Activated naive CD4-positive, alpha-beta T cell treated with anti-CD3 and anti-CD28 coated beads, Interleukin-2, amount 50 U/mL, for 72 hours (primary cell): ENCODE data around the gene HSF2BP. TPM values are rescaled to one million over a fixed set of nuclear protein-coding genes. Genes with fewer than 3 reads are reported as not detected.
"Not testable (repeated sequence)": the region's sequence is repeated elsewhere in the genome, so short reads cannot be mapped to it uniquely, and the experiment has no call there.

Experiments
- ATAC-seq, 2 donors: fragments of 150-1000 bp; cut with Tn5 transposase; 2 replicates each; pipeline ENCODE4 v1.10.0; 2021; ENCODE audit warnings: mild to moderate bottlenecking in 2 of 2, moderate library complexity in 2 of 2
- DNase-seq, 2 donors: peaks; one replicate each; pipeline ENCODE4 v3.0.0; 2021 to 2022; ENCODE audit warnings: low spot score in 2 of 2
- H3K27ac Mint-ChIP-seq, 2 donors: one replicate each; pipeline ENCODE4 v1.8.0; 2022; ENCODE audit warnings: mild to moderate bottlenecking in 2 of 2, mixed read lengths in 2 of 2
- H3K36me3 Mint-ChIP-seq, 2 donors: one replicate each; pipeline ENCODE4 v1.8.0; 2022; ENCODE audit warnings: mixed read lengths in 2 of 2
- H3K9me3 Mint-ChIP-seq, 2 donors: one replicate each; pipeline ENCODE4 v1.8.0; 2022; ENCODE audit warnings: mixed read lengths in 2 of 2
- total RNA-seq, 2 donors: library from RNA; stranded (reverse); gene quantifications; one replicate each; pipeline ENCODE4 v1.2.3, GENCODE V29; 2022

The HSF2BP gene
- total RNA-seq, 2 donors from 2014 or later = 0.57 to 0.78 TPM

- no peaks in the 10 kb centered on the region for H3K9me3 Mint-ChIP-seq
- H3K36me3 Mint-ChIP-seq = no peaks in the 10 kb centered on the region
- ATAC-seq (no peak), DNase-seq (no peak)
- no peak overlapping the region for H3K27ac Mint-ChIP-seq
Observed at GRCh38 chr21:43643193-43643592, 16.1 kb downstream of the HSF2BP start.

GRCh38 chr21:43640400-43640799, 18.9 kb downstream of the HSF2BP start:
- no peaks in the 10 kb centered on the region for H3K9me3 Mint-ChIP-seq
- ATAC-seq = no peak
- no peak for DNase-seq
- H3K27ac Mint-ChIP-seq = no peak overlapping the region
- no peaks in the 10 kb centered on the region for H3K36me3 Mint-ChIP-seq

- no peak for DNase-seq
- peak overlapping the region in 1 of 2 donors; percentile 11 for H3K27ac Mint-ChIP-seq
- H3K36me3 Mint-ChIP-seq = no peaks in the 10 kb centered on the region
- H3K9me3 Mint-ChIP-seq = no peaks in the 10 kb centered on the region
- ATAC-seq = peak in 1 of 2 donors; percentile 40
Observed at GRCh38 chr21:43639470-43640353, 19.6 kb downstream of the HSF2BP start.

- DNase-seq (no peak), ATAC-seq (no peak)
- Mint-ChIP-seq H3K36me3 (no peaks in the 10 kb centered on the region), H3K27ac (no peak overlapping the region), H3K9me3 (no peaks in the 10 kb centered on the region)
Observed at GRCh38 chr21:43637530-43638158, 21.6 kb downstream of the HSF2BP start.

- DNase-seq = no peak
- Mint-ChIP-seq H3K9me3 (no peaks in the 10 kb centered on the region), H3K27ac (no peak overlapping the region), H3K36me3 (no peaks in the 10 kb centered on the region)
- ATAC-seq = no peak
Observed at GRCh38 chr21:43635436-43635835, 23.9 kb downstream of the HSF2BP start.

GRCh38 chr21:43634618-43635017, 24.7 kb downstream of the HSF2BP start:
- Mint-ChIP-seq H3K9me3 (no peaks in the 10 kb centered on the region), H3K36me3 (no peaks in the 10 kb centered on the region), H3K27ac (no peak overlapping the region)
- ATAC-seq (no peak), DNase-seq (no peak)

GRCh38 chr21:43632373-43632905, 26.8 kb downstream of the HSF2BP start:
- DNase-seq = no peak
- Mint-ChIP-seq H3K9me3 (peaks cover 0 to 4% of the 10 kb centered on the region in 2 donors), H3K27ac (no peak overlapping the region), H3K36me3 (peaks cover 0 to 8% of the 10 kb centered on the region in 2 donors)
- ATAC-seq = no peak

- ATAC-seq = no peak
- H3K36me3 Mint-ChIP-seq = peaks cover 0 to 8% of the 10 kb centered on the region in 2 donors
- no peak for DNase-seq
- H3K9me3 Mint-ChIP-seq = peaks cover 0 to 4% of the 10 kb centered on the region in 2 donors
- no peak overlapping the region for H3K27ac Mint-ChIP-seq
Observed at GRCh38 chr21:43631411-43632107, 27.7 kb downstream of the HSF2BP start.

- ATAC-seq (no peak), DNase-seq (no peak)
- peaks cover 0 to 8% of the 10 kb centered on the region in 2 donors for H3K36me3 Mint-ChIP-seq
- no peak overlapping the region for H3K27ac Mint-ChIP-seq
- H3K9me3 Mint-ChIP-seq = peaks cover 0 to 4% of the 10 kb centered on the region in 2 donors
Observed at GRCh38 chr21:43627527-43627926, 31.8 kb downstream of the HSF2BP start.

- ATAC-seq = no peak
- no peak overlapping the region for H3K27ac Mint-ChIP-seq
Observed at GRCh38 chr21:43626390-43626789, 32.9 kb downstream of the HSF2BP start.

GRCh38 chr21:43624339-43624738, 34.9 kb downstream of the HSF2BP start:
- DNase-seq (no peak), ATAC-seq (no peak)
- Mint-ChIP-seq H3K9me3 (peaks cover 0 to 4% of the 10 kb centered on the region in 2 donors), H3K36me3 (peaks cover 13 to 23% of the 10 kb centered on the region in 2 donors), H3K27ac (no peak overlapping the region)

More at GRCh38 chr21:43626390-43626789, 32.9 kb downstream of the HSF2BP start:
- Mint-ChIP-seq H3K36me3 (peaks cover 0 to 8% of the 10 kb centered on the region in 2 donors), H3K9me3 (peaks cover 0 to 4% of the 10 kb centered on the region in 2 donors)
- no peak for DNase-seq

GRCh38 chr21:43623588-43623987, 35.7 kb downstream of the HSF2BP start:
- ATAC-seq (no peak), DNase-seq (no peak)
- peaks cover 13 to 23% of the 10 kb centered on the region in 2 donors for H3K36me3 Mint-ChIP-seq
- peaks cover 0 to 4% of the 10 kb centered on the region in 2 donors for H3K9me3 Mint-ChIP-seq
- H3K27ac Mint-ChIP-seq = no peak overlapping the region

GRCh38 chr21:43622796-43623195, 36.5 kb downstream of the HSF2BP start:
- H3K36me3 Mint-ChIP-seq = peaks cover 13 to 18% of the 10 kb centered on the region in 2 donors
- H3K9me3 Mint-ChIP-seq = no peaks in the 10 kb centered on the region
- DNase-seq = no peak
- no peak for ATAC-seq
- H3K27ac Mint-ChIP-seq = no peak overlapping the region

GRCh38 chr21:43619856-43620255, 39.4 kb downstream of the HSF2BP start:
- Mint-ChIP-seq H3K27ac (no peak overlapping the region), H3K36me3 (peaks cover 13 to 18% of the 10 kb centered on the region in 2 donors), H3K9me3 (no peaks in the 10 kb centered on the region)
- ATAC-seq (no peak), DNase-seq (no peak)

- H3K36me3 Mint-ChIP-seq = peaks cover 13 to 18% of the 10 kb centered on the region in 2 donors
- no peak overlapping the region for H3K27ac Mint-ChIP-seq
- ATAC-seq (no peak), DNase-seq (no peak)
- H3K9me3 Mint-ChIP-seq = no peaks in the 10 kb centered on the region
Observed at GRCh38 chr21:43619344-43619743, 39.9 kb downstream of the HSF2BP start.

GRCh38 chr21:43618940-43619339, 40.3 kb downstream of the HSF2BP start:
- DNase-seq (no peak), ATAC-seq (no peak)
- Mint-ChIP-seq H3K9me3 (no peaks in the 10 kb centered on the region), H3K27ac (no peak overlapping the region), H3K36me3 (peaks cover 13 to 18% of the 10 kb centered on the region in 2 donors)

- DNase-seq, ATAC-seq, H3K9me3 Mint-ChIP-seq: not testable (repeated sequence)
- Mint-ChIP-seq H3K27ac (peak overlapping the region in 1 of 2 donors; percentile 41), H3K36me3 (peaks cover 13 to 18% of the 10 kb centered on the region in 2 donors)
Observed at GRCh38 chr21:43616861-43617260, 42.4 kb downstream of the HSF2BP start.
